HG03521 (cell line): Measurements from ENCODE around the gene UBE3D.

Source experiments
- ATAC-seq: cut with Tn5 transposase; IDR thresholded peaks from one replicate; pipeline ENCODE4 v1.9.1; 2021; ENCODE audit warnings: mild to moderate bottlenecking, moderate library complexity; ENCODE audit not compliant: unreplicated experiment

Gene UBE3D, protein sequence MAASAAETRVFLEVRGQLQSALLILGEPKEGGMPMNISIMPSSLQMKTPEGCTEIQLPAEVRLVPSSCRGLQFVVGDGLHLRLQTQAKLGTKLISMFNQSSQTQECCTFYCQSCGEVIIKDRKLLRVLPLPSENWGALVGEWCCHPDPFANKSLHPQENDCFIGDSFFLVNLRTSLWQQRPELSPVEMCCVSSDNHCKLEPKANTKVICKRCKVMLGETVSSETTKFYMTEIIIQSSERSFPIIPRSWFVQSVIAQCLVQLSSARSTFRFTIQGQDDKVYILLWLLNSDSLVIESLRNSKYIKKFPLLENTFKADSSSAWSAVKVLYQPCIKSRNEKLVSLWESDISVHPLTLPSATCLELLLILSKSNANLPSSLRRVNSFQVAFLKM

DNA sequence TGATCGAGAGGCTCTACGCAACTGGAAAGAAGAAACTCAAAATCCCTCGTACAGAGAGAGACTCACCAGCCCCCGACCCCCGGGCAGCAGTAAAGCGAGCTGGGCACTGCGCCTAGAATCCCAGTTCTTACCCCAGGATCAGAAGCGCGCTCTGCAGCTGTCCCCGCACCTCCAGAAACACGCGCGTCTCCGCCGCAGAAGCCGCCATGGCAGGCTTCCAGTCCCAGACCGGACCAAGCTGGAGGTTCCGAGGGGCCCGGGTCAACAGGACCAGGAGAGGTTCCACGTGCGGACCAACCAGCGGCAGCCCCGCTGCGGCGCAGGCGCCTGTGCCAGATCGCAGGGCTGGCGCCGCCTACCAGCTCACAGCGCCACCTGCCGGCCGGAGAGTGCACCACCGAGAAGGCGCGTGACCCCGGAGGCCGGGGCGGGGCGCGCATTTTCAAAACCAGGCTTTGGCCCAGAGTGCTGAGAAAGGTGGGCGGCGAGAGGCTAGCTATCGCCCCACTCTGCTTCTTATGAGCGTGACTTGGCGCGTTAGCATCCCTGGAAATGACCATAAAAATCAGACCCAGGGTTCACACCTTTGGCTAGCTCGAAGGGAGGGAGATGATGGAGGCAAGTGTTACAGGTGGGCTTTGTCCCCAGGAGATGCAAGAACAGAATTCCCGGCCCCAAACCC lies at the start of gene UBE3D:
Gene UBE3D (minus strand): TSS at position 331 of the 682 bp plus-strand sequence. CDS start 123 bp downstream, at position 208.
- peak; percentile 59 for ATAC-seq

DNA sequence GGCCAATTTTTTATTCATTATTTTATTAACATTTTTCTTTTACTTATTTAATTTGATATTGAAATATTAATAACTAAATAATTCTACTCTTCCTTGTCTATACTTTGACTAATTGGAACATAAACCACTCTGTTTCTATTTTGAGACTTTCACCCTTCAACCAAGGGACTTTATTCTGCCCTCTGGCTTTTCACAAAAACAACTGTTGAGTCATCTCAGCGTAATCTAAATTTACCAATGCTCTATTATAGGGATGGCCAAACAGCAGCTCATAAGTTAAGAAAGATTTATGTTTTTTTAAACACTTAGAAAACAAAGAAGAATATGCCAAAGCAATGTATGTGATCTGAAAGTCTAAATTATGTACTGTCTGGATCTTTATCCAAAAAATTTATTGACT lies 48.5 kb upstream of the UBE3D start:
- no peak for ATAC-seq

DNA sequence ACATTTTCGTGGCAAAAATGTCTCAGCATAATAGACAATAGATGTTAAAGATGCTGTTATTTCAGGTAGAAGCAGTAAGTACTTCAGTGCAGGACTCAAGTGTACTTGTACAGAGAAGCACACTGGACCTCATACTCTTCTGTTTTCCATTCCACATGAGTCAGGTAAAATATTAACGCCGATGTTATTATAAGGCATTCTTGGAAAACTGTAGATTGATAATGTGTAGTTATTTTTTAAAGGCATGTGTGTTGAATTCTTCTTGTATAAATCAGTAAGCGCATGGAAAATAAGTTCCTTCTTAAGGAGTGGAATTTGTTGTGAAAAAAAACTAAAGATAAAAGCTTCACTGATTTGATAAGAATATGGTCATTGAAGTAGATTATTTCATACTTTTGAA lies 47.6 kb upstream of the UBE3D start:
- no peak for ATAC-seq

DNA sequence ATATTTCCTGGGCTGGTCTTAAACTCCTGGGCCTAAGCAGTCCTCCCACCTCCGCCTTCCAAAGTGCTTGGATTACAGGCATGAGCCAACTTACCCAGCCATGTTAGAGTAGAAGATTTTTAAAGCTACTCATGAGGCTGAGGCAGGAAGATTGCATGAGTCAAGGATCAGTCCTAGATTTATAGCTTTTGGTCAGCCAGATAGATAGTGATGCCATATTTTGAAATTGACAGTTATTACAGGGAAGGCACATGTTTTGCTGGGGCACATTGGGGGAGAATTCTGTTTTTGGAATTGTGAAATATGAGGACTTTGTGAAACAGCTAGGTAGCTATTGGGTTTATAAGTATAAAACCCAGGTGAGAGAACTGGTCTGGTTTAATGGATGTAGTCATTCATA lies 42.7 kb upstream of the UBE3D start:
- no peak for ATAC-seq

DNA sequence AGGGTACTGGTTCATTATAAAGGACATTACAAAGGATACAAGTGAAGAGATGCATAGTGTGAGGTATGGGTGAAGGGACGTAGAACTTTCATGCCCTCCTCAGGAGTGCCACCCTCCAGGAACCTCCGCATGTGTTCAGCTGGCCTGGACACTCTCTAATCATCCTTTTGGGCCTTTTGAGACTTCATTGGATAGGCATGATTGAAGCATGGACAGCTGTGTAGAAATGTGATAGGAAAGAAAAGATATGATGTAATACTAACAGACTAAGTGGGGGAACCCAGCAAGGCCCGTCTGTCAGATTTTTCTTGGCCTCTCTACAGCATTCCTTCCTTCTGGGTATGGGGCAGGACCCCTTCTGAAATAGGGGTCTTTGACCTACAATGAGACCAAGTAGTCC lies 32.9 kb upstream of the UBE3D start:
- no peak for ATAC-seq

DNA sequence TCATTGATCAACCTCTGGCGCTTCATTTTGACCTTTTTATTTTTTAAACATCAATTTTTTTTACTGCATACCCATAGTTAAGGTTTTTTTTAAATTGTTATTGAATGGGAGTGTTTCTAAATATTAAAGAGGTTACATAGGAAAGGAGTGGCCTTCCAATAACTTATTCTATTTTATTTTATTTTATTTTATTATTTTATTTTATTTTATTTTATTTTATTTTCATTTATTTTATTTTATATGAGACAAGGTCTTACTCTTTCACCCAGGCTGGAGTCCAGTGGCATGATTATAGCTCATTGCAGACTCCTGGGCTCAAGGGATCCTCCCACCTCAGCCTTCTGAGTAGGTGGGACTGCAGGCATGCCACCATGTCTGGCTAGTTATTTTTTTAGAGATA lies 32.0 kb upstream of the UBE3D start:
- no peak for ATAC-seq

DNA sequence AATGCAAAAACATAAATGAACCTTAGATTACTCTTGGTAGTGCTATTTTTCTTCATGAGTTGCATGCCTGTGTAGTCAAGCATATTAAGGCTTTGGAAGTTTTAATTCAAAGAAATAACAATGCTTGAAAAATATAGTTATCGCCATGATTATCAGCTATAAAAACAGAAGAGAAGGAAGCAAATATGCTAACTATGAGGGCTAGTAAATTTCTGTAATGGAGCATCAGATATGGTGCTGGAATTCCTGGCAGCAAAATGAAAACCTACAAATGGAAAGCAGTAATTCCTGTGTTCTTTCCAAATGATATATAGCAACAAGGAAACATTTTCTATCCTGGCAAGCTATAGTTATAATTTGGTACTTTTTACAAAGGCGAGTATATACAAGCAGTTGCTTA lies 31.6 kb upstream of the UBE3D start:
- ATAC-seq, result no peak

DNA sequence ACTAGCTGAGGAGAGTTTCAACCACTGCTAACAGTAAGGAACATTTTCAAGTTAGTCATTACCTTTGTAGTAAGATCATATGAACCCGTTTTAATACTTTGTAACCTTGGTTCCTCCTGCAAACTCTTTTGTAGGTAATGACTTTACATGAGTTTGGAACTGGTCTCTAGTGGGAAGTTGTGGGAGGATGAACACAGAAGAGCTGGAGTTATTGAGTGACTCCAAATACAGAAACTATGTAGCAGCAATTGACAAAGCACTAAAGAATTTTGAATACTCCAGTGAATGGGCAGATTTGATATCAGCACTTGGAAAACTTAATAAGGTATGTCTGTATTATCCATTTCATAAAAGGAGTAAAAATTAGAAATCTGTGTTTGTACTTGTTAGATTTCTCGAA lies 31.1 kb upstream of the UBE3D start:
- no peak for ATAC-seq

DNA sequence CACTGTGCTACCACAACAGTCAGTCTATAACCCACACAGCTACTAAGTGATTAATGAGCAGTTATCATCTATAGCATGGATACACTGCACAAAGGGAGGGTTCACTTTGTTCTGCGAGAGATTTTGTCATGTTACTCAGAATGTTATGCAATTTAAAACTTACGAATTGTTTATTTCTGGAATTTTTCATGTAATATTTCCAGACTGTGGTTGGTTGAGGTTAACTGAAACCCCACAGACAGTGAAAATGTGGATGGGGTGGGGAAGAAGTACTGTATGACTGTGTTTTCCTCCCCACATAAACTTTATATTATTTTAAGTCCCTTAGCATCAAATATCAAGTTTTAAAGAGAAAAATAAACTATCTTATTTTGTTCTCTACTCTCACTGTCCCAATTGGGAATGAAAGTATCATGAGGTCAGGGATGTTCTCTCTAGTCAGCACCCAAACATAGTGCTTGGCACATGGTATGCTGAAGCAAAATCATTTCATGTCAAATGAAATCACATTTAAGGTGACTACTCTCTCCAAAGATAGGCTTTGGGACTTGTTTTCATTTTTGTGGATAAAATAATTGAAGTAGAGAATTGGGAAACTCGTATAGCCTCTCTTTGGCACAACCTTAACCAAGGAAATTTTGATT lies 27.2 kb upstream of the UBE3D start:
- no peak for ATAC-seq

DNA sequence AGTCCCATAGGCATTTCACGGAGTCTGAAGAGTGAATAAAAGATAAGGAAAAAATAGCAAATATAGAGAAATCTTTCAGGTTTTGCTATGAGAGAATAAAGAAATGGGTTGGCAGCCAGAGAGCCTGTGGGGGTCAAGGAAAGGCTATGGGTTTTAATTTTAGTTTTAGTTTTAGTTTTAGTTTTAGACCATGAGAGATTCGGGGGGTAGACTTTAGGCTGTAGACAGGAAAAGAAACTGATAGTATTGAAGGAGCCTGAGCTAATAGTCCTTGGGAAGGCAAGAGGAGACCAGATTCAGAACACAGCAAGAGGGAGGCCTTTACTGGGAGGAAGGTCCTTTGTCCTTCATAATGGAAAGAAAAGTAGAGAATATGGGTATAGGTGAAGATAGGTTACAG lies 21.1 kb upstream of the UBE3D start:
- peak; percentile 98 for ATAC-seq

DNA sequence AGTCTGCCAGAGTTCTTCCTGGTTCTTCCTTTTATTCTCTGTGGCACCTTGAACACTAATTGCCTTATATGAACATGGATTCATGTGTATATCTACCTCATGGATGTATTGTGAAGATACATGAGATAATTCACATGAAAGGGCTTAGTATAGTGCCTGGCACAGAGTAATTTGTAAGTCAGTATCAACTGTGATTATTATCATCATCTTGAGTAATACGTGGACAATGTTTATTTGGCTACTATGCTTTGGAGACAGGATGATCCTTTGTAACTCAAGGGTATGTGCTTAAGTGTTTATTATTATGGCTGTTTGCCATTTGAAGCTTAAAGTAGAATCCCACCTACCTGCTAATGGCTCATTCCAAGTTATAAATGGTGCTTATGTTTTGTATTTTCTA lies 17.8 kb upstream of the UBE3D start:
- ATAC-seq, result no peak

DNA sequence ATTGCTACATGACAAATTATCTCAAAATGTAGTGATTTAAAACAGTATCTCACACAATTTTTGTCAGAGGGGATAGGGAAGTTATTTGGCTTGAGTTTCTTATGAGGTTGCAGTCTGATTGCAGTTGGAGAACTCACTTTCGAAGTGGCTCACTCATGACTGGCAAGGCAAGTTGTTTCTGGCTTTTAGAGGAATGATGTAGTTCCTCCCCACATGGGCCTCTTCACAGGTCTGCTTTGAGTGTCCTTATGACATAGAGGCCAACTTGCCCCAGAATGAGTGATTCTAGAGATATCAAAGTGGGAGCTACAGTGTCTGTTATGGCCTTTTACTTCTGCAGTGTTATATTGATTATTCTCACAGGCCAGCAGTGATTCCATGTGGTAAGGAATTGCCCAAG lies 8.0 kb upstream of the UBE3D start:
- ATAC-seq, result no peak

DNA sequence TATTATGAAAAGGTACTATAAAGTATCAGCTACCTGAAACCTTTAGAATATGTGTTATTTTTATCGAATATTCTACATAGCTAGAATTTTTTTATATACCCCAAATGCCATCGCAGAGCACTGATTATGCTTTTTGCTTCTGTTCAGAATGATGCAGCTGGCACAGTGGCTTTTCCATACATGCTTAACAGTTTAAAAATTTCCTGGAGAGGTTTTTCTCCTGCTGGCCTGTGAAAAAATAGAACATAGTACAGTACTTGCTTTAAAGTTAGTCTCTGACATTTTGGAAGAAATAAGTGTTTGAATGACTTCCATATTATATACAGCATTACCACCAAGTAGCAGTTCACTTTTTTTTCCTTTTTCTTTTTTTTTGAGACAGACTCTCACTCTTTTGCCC lies 7.1 kb upstream of the UBE3D start:
- ATAC-seq, result no peak

DNA sequence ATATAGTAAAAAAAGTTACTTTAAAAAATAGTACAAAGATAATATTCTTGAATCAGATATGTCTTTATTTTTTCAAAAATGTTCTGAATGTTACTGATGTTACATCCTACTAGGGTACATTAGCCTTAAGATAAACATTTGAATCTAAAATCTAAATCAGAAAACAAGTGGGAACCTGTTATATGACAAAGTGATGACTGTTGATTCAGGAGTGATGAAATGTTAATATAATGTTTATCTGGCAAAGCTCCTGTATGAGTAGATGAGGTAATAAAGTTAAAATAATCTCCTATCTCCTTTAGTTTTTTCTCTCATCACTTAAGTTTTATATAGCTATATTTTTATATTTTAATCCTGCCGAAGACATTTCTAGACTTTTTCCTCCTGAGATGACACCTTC lies 6.1 kb upstream of the UBE3D start:
- ATAC-seq, result no peak

DNA sequence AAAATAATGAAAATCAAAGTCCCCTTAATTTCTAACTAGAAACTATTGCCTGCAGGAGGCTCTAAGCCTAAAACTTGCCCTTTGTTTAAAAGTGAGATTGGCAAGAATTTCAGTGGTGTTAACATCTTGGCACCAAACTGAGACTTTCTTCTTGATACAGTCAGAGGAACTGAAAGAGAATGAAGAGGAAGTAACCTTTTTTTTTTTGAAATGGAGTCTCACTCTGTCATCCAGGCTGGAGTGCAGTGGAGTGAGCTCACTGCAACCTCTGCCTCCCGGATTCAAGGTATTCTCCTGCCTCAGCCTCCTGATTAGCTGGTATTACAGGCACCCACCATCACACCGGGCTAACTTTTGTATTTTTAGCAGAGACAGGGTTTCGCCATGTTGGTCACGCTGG lies 5.4 kb upstream of the UBE3D start:
- ATAC-seq, result peak; percentile 49

DNA sequence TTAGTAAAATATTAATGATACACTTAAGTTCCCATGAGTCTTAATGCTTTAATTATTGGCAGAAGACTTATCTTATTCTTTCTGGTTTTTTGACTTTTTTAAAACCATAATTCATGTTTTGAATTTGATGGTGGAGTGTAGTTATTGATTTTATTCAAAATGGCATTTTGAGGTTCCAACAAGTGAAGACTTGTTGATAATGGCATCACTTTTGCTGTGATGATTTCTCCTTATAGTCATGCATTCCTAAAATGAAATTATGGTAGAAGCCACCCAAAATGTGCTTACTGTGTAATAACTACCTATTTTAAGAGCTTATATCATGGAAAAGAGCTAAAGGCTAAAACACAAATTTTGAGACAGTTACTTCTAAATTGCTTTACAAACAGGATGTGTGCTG lies 4.0 kb upstream of the UBE3D start:
- ATAC-seq, result no peak

DNA sequence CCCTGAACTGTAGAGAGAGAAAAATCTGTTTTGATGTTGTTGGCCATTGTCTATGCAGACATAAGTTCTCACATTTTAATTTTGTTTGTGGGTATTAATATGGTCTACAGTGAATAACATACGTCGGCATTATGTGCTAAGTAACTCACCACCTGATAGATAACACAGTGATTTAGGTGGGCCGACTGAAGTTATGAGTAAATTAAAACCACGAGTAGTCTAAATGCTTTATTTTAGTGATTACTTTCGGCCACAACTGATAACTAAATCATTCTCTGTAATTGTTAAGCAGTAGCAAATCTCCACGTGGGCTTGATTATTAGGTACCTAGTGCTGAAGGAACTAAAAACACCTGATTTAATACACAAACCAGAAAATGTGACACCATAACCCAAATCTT lies 3.0 kb upstream of the UBE3D start:
- no peak for ATAC-seq

DNA sequence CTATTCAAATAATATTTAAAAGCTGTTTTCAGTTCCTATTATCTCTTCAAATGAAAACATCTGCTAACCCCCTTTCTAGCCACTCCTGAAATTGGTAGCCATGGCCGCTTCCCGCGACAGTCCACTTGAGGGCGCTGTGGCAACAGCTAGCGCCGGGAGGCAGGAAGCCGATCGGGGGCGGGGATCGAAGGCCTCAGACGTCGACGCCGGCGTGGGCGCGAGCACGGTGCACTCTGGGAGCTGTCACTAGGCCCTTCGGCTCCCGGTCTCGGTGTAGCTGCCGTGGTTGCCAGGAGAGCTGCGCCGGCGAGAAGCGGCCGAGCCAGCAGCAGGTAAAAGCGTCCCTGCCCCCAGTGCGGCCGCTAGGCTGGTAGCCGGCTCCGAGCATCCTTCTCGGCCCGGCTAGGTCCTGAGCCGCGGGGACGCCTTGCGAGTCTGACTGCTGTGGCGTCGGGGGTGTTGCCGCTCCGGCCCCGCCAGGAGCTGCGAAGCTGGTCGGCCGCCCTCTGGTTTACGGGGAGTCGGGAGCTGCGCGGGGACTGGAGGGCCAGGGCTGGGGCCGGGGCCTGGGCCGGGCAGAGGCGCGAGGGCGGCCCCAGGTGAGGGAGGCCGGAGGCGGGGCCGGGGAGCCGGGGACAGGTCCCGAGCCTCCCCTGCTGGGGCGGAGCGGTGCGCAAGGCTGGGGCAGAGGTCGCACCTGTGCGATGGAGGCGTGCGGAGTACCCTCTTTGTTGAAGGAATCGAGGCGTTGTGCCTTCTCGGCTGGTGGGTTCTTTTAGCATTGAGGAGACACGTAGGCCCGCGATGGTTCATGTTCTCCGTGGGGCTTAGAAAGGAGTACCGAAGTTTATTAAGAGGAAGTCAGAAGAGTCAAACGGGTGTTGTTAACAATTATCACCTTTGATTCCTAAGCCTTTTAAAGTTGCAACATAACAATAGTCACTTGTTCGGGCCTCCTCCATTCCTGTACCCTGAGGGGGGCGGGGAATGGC lies 2.1 kb upstream of the UBE3D start, which contains the start of gene DOP1A:
Gene DOP1A (plus strand): TSS at position 224 of the 992 bp plus-strand sequence. CDS start 29,307 bp downstream, outside the sequence.
- ATAC-seq, result peak; percentile 82

DNA sequence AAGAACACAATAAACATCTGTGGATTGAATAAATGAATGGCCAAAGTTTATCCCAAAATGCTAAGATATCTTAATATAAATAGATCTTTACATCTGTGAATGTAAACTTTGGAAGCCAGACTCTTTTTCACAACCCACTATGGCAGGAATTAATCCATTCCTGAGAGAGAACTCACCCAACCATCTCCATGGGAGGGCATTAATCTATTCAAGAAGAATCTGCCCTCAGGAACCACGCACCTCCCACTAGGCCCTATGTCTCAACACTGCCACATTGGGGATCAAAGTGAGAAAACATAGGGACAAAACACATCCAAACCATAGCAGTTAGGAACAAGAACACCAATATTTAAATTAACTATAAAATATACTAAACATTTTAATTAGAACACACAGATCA lies 3.4 kb downstream of the UBE3D start:
- ATAC-seq, result no peak

DNA sequence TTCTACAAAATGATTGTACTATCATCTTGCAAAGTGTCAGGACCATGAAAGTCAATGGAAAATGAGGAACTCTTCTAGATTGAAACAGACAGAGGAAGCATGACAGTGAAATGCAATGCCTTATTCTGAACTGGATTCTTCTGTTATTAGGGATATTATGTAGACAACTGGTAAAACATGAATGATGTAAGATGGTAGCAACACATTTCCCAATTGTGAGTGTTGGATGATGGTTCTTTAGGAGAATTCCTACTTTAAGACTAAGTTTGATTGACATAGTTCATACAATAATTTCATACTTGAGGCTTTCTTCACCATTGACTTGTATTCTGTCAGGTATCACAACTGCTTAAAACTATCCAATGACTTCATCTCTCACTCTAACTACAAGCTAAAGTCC lies 4.5 kb downstream of the UBE3D start:
- no peak for ATAC-seq
